ENCODE data around the gene PSKH1. TPM values are rescaled to one million over a fixed set of nuclear protein-coding genes. Genes with fewer than 3 reads are reported as not detected.

Gene PSKH1
- total RNA-seq, 5 donors from 2014 or later (not counting 1 experiment from before 2014, with no cell fraction given), result 14.8 to 31.4 (median 28.1) TPM

- ATAC-seq (replicated peaks in 1 of 4) (no peak), DNase-seq (no peak)
- ChIA-PET POLR2A (no interaction called here), CTCF (no interaction called here)
- WGBS (ENCODE audit: insufficient coverage), result 88% methylated on average over 4 of the region's 8 CpGs
- H3K9me3 ChIP-seq, result no peaks in the 10 kb centered on the region
- no peaks in the 10 kb centered on the region for H3K9me3 Mint-ChIP-seq
- H3K27ac Mint-ChIP-seq, result peak overlapping the region; percentile 6 to 27
- no peak overlapping the region for H3K4me3 Mint-ChIP-seq
- H3K4me1 ChIP-seq (ENCODE audit: control insufficient read depth in 1 of 2, extremely low read depth in 1 of 2, insufficient read depth in 2 of 2, low read length in 2 of 2), result peaks cover 0 to 1% of the 10 kb centered on the region in 2 experiments
- no peaks in the 10 kb centered on the region for H3K27me3 ChIP-seq (replicated peaks in 1 of 2; ENCODE audit: control insufficient read depth in 2 of 2, extremely low read depth in 1 of 2, insufficient read depth in 2 of 2, low read length in 1 of 2)
- peaks cover 3 to 24% (median 15%) of the 10 kb centered on the region in 3 donors for H3K4me1 Mint-ChIP-seq
- H3K36me3 Mint-ChIP-seq, result peaks cover 4% of the 10 kb centered on the region
- H3K4me3 ChIP-seq (ENCODE audit: control insufficient read depth in 1 of 2, extremely low read depth in 1 of 2, low read length in 1 of 2), result no peak overlapping the region
- no peaks in the 10 kb centered on the region for H3K27me3 Mint-ChIP-seq
- peaks cover 13 to 43% of the 10 kb centered on the region in 2 donors for H3K36me3 ChIP-seq (ENCODE audit: control insufficient read depth in 2 of 2, extremely low read depth in 1 of 2, insufficient read depth in 1 of 2, low read length in 1 of 2)
- no peak overlapping the region for H3K27ac ChIP-seq (ENCODE audit: low read length)
These were observed 29.7 kb downstream of the PSKH1 start for GRCh38 chr16:67922740-67923139.

DNA sequence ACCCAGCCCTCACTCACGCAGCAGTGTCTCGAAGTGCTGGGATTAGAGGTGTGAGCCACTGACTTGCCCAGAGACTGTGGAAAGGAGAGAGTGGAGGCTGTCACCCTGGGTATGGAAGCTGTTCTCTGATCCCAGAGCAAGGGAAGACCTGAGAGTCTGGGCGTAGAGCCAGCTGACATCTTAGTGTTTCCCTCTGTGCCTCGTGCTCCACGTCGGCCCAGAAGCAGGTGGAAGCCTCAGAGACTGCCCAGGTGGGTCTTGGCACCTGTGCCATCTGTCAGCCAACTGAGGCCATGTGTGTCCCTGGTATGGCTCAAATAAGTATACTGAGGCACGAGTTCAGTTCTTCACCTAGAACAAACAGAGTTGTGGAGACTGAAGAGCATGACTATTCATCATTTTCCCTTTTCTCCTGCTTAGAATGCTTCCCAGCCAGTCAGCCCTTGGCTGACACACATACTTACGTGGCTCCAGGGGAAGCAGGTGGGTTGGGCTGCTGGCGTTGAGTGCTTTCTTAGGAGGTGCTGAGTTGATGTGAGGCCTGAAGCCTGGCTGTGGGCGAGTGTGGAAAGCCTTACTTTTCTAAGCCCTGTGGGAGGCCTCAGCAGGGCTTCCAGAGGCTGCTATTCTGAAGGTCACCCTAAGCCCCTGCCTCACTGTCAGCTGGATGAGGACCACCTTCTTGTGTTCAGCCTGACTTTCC lies 30.5 kb downstream of the PSKH1 start:
- ChIA-PET POLR2A (no interaction called here), CTCF (no interaction called here)
- ATAC-seq (replicated peaks in 1 of 4) (no peak), DNase-seq (no peak)
- H3K27ac ChIP-seq (ENCODE audit: low read length), result no peak overlapping the region
- no peaks in the 10 kb centered on the region for H3K27me3 ChIP-seq (replicated peaks in 1 of 2; ENCODE audit: control insufficient read depth in 2 of 2, extremely low read depth in 1 of 2, insufficient read depth in 2 of 2, low read length in 1 of 2)
- Mint-ChIP-seq H3K27ac (peak overlapping the region; percentile 15 to 34), H3K27me3 (no peaks in the 10 kb centered on the region), H3K9me3 (no peaks in the 10 kb centered on the region), H3K36me3 (peaks cover 4% of the 10 kb centered on the region), H3K4me1 (peaks cover 7 to 22% (median 8%) of the 10 kb centered on the region in 3 donors), H3K4me3 (no peak overlapping the region)
- no peaks in the 10 kb centered on the region for H3K9me3 ChIP-seq
- 94% methylated on average over 5 of the region's 10 CpGs for WGBS (ENCODE audit: insufficient coverage)
- H3K4me3 ChIP-seq (ENCODE audit: control insufficient read depth in 1 of 2, extremely low read depth in 1 of 2, low read length in 1 of 2), result no peak overlapping the region
- peaks cover 15 to 49% of the 10 kb centered on the region in 2 donors for H3K36me3 ChIP-seq (ENCODE audit: control insufficient read depth in 2 of 2, extremely low read depth in 1 of 2, insufficient read depth in 1 of 2, low read length in 1 of 2)
- peaks cover 0 to 7% of the 10 kb centered on the region in 2 experiments for H3K4me1 ChIP-seq (ENCODE audit: control insufficient read depth in 1 of 2, extremely low read depth in 1 of 2, insufficient read depth in 2 of 2, low read length in 2 of 2)

DNA sequence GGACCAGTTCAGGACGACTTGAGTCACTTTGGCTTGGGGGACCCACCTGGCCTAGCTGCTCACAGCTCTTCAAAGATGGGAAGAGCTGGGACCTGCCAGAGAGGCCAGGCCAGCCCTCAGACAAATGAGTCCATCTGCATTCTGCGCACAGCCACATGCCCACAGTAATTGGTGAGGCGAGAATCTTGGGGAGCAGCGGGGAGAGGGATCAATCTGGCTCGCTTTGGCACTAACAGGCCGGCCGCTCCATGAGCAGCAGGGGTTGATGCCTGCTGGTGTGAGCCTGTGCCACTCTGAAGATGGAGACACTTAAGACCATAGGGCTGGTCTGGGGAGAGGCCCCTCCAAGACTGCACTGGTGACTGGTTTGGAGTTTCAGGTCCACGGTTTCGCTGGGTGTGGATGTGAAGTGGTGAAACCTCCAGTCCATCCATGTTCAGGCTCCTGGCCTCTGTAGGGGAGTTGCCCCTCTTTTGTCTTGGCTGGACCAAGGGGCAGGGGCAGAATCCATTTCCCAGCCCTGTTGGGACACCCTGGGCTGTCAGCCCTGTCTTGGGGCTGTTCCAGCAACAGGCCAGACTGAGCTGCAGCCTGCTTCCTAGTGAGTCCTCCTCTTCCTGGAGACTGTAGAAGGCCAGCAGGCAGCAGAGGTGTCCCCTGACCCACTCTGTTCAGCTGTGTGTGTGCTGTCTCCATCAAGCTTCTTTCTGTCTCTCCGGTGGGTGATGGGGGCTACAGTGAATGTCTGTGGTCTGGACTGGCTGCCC lies 31.3 kb downstream of the PSKH1 start:
- no peak overlapping the region for H3K27ac ChIP-seq (ENCODE audit: low read length)
- no peaks in the 10 kb centered on the region for H3K9me3 ChIP-seq
- peaks cover 0 to 9% of the 10 kb centered on the region in 2 experiments for H3K4me1 ChIP-seq (ENCODE audit: control insufficient read depth in 1 of 2, extremely low read depth in 1 of 2, insufficient read depth in 2 of 2, low read length in 2 of 2)
- Mint-ChIP-seq H3K4me1 (peaks cover 7 to 20% (median 8%) of the 10 kb centered on the region in 3 donors), H3K27me3 (no peaks in the 10 kb centered on the region), H3K36me3 (peaks cover under 1% of the 10 kb centered on the region), H3K27ac (peak overlapping the region in 1 of 2 donors; percentile 49), H3K9me3 (no peaks in the 10 kb centered on the region), H3K4me3 (no peak overlapping the region)
- CTCF ChIA-PET, result interaction anchor here (0.5 to 0.7 kb wide), 5 partner anchors 30 to 339 kb away, joined by 3 to 7 read pairs (median 3); no protein-coding TSS in a partner anchor
- no peak overlapping the region for H3K4me3 ChIP-seq (ENCODE audit: control insufficient read depth in 1 of 2, extremely low read depth in 1 of 2, low read length in 1 of 2)
- DNase-seq, result no peak
- H3K27me3 ChIP-seq (replicated peaks in 1 of 2; ENCODE audit: control insufficient read depth in 2 of 2, extremely low read depth in 1 of 2, insufficient read depth in 2 of 2, low read length in 1 of 2), result no peaks in the 10 kb centered on the region
- ATAC-seq (replicated peaks in 1 of 4), result no peak
- 95% methylated on average over 7 of the region's 10 CpGs for WGBS (ENCODE audit: insufficient coverage)
- POLR2A ChIA-PET, result no interaction called here
- peaks cover 20 to 49% of the 10 kb centered on the region in 2 donors for H3K36me3 ChIP-seq (ENCODE audit: control insufficient read depth in 2 of 2, extremely low read depth in 1 of 2, insufficient read depth in 1 of 2, low read length in 1 of 2)

GRCh38 chr16:67926181-67926750 lies 33.2 kb downstream of the PSKH1 start:
- 80% methylated on average over 13 of the region's 13 CpGs for WGBS (ENCODE audit: insufficient coverage)
- H3K9me3 Mint-ChIP-seq, result no peaks in the 10 kb centered on the region
- H3K36me3 ChIP-seq (ENCODE audit: control insufficient read depth in 2 of 2, extremely low read depth in 1 of 2, insufficient read depth in 1 of 2, low read length in 1 of 2), result peaks cover 20 to 65% of the 10 kb centered on the region in 2 donors

DNA sequence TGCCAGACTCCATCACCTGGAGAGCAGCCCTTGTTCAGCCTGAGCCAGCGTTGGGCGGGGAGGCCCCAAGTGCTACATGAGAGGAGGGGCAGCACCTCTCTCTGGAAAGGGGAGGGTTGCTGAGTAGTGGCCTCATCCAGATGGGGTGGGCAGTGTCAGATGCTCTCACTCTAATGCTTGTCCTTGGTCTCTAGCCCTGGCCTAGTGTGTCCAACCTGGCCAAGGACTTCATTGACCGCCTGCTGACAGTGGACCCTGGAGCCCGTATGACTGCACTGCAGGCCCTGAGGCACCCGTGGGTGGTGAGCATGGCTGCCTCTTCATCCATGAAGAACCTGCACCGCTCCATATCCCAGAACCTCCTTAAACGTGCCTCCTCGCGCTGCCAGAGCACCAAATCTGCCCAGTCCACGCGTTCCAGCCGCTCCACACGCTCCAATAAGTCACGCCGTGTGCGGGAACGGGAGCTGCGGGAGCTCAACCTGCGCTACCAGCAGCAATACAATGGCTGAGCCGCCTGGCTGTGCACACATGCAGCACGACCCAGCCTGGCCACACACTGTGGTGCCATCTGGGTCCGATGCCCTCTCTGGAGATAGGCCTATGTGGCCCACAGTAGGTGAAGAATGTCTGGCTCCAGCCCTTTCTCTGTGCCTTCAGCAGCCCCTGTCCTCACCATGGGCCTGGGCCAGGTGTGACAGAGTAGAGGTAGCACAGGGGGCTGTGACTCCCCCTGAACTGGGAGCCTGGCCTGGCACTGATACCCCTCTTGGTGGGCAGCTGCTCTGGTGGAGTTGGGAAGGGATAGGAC lies 34.3 kb downstream of the PSKH1 start:
- Histone ChIP-seq H3K27me3 (replicated peaks in 1 of 2; ENCODE audit: control insufficient read depth in 2 of 2, extremely low read depth in 1 of 2, insufficient read depth in 2 of 2, low read length in 1 of 2) (no peaks in the 10 kb centered on the region), H3K36me3 (ENCODE audit: control insufficient read depth in 2 of 2, extremely low read depth in 1 of 2, insufficient read depth in 1 of 2, low read length in 1 of 2) (peaks cover 21 to 74% of the 10 kb centered on the region in 2 donors), H3K27ac (ENCODE audit: low read length) (no peak overlapping the region), H3K4me1 (ENCODE audit: control insufficient read depth in 1 of 2, extremely low read depth in 1 of 2, insufficient read depth in 2 of 2, low read length in 2 of 2) (peaks cover 0 to 9% of the 10 kb centered on the region in 2 experiments), H3K4me3 (ENCODE audit: control insufficient read depth in 1 of 2, extremely low read depth in 1 of 2, low read length in 1 of 2) (no peak overlapping the region), H3K9me3 (no peaks in the 10 kb centered on the region)
- H3K27ac Mint-ChIP-seq, result no peak overlapping the region
- no peaks in the 10 kb centered on the region for H3K9me3 Mint-ChIP-seq
- H3K36me3 Mint-ChIP-seq, result peaks cover 3% of the 10 kb centered on the region
- ChIA-PET CTCF (interaction anchor here in 1 of 2 donors (0.6 to 1.0 kb wide), 3 partner anchors 17 to 44 kb away, joined by 3 to 6 read pairs (median 3); no protein-coding TSS in a partner anchor), POLR2A (interaction anchor here in 1 of 2 donors (1.2 kb wide), 1 partner anchor 130 kb away, joined by 3 read pairs; no protein-coding TSS in a partner anchor)
- ATAC-seq (replicated peaks in 1 of 4) (no peak), DNase-seq (no peak)
- H3K27me3 Mint-ChIP-seq, result no peaks in the 10 kb centered on the region
- no peak overlapping the region for H3K4me3 Mint-ChIP-seq
- peaks cover under 1 to 16% (median 8%) of the 10 kb centered on the region in 3 donors for H3K4me1 Mint-ChIP-seq
- WGBS (ENCODE audit: insufficient coverage), result 93% methylated on average over 20 of the region's 22 CpGs

More at GRCh38 chr16:67926181-67926750, 33.2 kb downstream of the PSKH1 start:
- Mint-ChIP-seq H3K4me3 (no peak overlapping the region), H3K27me3 (no peaks in the 10 kb centered on the region), H3K27ac (peak overlapping the region; percentile 55 to 61), H3K4me1 (peaks cover 7 to 20% (median 8%) of the 10 kb centered on the region in 3 donors), H3K36me3 (no peaks in the 10 kb centered on the region)
- no peaks in the 10 kb centered on the region for H3K27me3 ChIP-seq (replicated peaks in 1 of 2; ENCODE audit: control insufficient read depth in 2 of 2, extremely low read depth in 1 of 2, insufficient read depth in 2 of 2, low read length in 1 of 2)
- ChIA-PET CTCF (interaction anchor here in 1 of 2 donors (0.7 kb wide), 1 partner anchor 12 kb away, joined by 6 read pairs; no protein-coding TSS in a partner anchor), POLR2A (interaction anchor here in 1 of 2 donors (1.2 kb wide), 1 partner anchor 129 kb away, joined by 3 read pairs; no protein-coding TSS in a partner anchor)
- H3K9me3 ChIP-seq, result no peaks in the 10 kb centered on the region
- no peak overlapping the region for H3K4me3 ChIP-seq (ENCODE audit: control insufficient read depth in 1 of 2, extremely low read depth in 1 of 2, low read length in 1 of 2)
- ATAC-seq (replicated peaks in 1 of 4), result no peak
- H3K4me1 ChIP-seq (ENCODE audit: control insufficient read depth in 1 of 2, extremely low read depth in 1 of 2, insufficient read depth in 2 of 2, low read length in 2 of 2), result peaks cover 0 to 9% of the 10 kb centered on the region in 2 experiments
- no peak for DNase-seq
- no peak overlapping the region for H3K27ac ChIP-seq (ENCODE audit: low read length)

Data from T-cell (primary cell).